SH-SY5Y (cell line): ENCODE results near the gene RARS1.

Experiments
- GATA2 ChIP-seq: IDR thresholded peaks from 2 replicates; pipeline ENCODE4 v1.6.1; 2011; ENCODE audit warnings: mild to moderate bottlenecking, low read depth, low read length
- GATA3 ChIP-seq: IDR thresholded peaks from 2 replicates; pipeline ENCODE4 v1.6.1; 2011; ENCODE audit warnings: low read depth, mild to moderate bottlenecking, low read length, moderate library complexity

DNA sequence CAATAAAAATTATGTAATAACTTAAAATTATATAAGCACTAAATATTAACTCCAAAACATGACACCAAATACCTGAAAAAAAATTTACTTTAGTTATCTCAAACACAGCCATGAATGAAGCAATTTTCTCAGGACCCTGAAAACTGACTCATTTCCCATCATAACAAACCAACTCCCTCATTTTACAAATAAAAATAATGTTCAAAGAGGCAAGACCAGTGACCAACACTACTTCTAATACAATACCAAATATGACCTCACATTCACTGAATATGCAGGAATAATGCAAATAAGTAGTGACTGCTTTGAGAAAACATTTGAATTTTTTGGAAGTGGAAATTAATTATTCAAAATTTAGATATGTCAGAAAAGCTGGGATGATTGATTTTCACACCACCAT is 64.4 kb downstream of the RARS1 start:
- TF ChIP-seq GATA2, result no peak
- TF ChIP-seq GATA3, result no peak
